ENCODE data around the gene MALT1. TPM values are rescaled to one million over a fixed set of nuclear protein-coding genes. Genes with fewer than 3 reads are reported as not detected.

Gene MALT1
- total RNA-seq, 1 experiment from 2014 or later = 34.0 TPM

- H3K4me3 ChIP-seq (ENCODE audit: low read depth in 2 of 2, low read length in 2 of 2) = no peak overlapping the region
- intact Hi-C loops (cut with micrococcal nuclease; ENCODE audit: unreplicated experiment) (no loop called here), in situ Hi-C loops (cut with HindIII; ENCODE audit: low pct_unique_long_range_greater_than_20kb, low sequenced_read_pairs) (no loop called here)
- H3K9me3 ChIP-seq (ENCODE audit: control insufficient read depth, insufficient read depth, low read depth, low read length) = no peaks in the 10 kb centered on the region
- H3K36me3 ChIP-seq (ENCODE audit: control insufficient read depth, insufficient read depth, low read length) = no peaks in the 10 kb centered on the region
- DNase-seq (ENCODE audit: low read depth, low spot score) (no peak), ATAC-seq (no peak)
- TF ChIP-seq, protein P1, sequence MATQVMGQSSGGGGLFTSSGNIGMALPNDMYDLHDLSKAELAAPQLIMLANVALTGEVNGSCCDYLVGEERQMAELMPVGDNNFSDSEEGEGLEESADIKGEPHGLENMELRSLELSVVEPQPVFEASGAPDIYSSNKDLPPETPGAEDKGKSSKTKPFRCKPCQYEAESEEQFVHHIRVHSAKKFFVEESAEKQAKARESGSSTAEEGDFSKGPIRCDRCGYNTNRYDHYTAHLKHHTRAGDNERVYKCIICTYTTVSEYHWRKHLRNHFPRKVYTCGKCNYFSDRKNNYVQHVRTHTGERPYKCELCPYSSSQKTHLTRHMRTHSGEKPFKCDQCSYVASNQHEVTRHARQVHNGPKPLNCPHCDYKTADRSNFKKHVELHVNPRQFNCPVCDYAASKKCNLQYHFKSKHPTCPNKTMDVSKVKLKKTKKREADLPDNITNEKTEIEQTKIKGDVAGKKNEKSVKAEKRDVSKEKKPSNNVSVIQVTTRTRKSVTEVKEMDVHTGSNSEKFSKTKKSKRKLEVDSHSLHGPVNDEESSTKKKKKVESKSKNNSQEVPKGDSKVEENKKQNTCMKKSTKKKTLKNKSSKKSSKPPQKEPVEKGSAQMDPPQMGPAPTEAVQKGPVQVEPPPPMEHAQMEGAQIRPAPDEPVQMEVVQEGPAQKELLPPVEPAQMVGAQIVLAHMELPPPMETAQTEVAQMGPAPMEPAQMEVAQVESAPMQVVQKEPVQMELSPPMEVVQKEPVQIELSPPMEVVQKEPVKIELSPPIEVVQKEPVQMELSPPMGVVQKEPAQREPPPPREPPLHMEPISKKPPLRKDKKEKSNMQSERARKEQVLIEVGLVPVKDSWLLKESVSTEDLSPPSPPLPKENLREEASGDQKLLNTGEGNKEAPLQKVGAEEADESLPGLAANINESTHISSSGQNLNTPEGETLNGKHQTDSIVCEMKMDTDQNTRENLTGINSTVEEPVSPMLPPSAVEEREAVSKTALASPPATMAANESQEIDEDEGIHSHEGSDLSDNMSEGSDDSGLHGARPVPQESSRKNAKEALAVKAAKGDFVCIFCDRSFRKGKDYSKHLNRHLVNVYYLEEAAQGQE (IDR thresholded peaks at IDR 0.05; ENCODE audit: insufficient read depth in 1 of 2, low read depth in 2 of 2, low read length in 1 of 2) = no peak
- TF ChIP-seq TCF7L2 (IDR thresholded peaks at IDR 0.05; ENCODE audit: low read depth, low read length) (no peak), POLR2AphosphoS5 (IDR thresholded peaks at IDR 0.05; ENCODE audit: low read depth, low read length) (no peak), SIN3A (IDR thresholded peaks at IDR 0.05; ENCODE audit: borderline replicate concordance, insufficient read depth, low read depth, low read length) (no peak)
- TF ChIP-seq, protein P2, sequence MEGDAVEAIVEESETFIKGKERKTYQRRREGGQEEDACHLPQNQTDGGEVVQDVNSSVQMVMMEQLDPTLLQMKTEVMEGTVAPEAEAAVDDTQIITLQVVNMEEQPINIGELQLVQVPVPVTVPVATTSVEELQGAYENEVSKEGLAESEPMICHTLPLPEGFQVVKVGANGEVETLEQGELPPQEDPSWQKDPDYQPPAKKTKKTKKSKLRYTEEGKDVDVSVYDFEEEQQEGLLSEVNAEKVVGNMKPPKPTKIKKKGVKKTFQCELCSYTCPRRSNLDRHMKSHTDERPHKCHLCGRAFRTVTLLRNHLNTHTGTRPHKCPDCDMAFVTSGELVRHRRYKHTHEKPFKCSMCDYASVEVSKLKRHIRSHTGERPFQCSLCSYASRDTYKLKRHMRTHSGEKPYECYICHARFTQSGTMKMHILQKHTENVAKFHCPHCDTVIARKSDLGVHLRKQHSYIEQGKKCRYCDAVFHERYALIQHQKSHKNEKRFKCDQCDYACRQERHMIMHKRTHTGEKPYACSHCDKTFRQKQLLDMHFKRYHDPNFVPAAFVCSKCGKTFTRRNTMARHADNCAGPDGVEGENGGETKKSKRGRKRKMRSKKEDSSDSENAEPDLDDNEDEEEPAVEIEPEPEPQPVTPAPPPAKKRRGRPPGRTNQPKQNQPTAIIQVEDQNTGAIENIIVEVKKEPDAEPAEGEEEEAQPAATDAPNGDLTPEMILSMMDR (IDR thresholded peaks at IDR 0.05) = no peak
- POLR2A ChIA-PET = no interaction called here
- CTCF ChIA-PET = no interaction called here
- H3K27me3 ChIP-seq (ENCODE audit: control insufficient read depth, insufficient read depth, low read length) = no peaks in the 10 kb centered on the region
- H3K27ac ChIP-seq (ENCODE audit: low read length) = no peak overlapping the region
- BruUV-seq (replicated peaks) = no TSS peak
- no peaks in the 10 kb centered on the region for H3K4me1 ChIP-seq (ENCODE audit: control insufficient read depth, insufficient read depth, low read length)
Observed at GRCh38 chr18:58727776-58728500, 56.7 kb downstream of the MALT1 start.

- no peak overlapping the region for H3K27ac ChIP-seq (ENCODE audit: low read length)
- DNase-seq (ENCODE audit: low read depth, low spot score) (no peak), ATAC-seq (no peak)
- POLR2A ChIA-PET = no interaction called here
- in situ Hi-C loops (cut with HindIII; ENCODE audit: low pct_unique_long_range_greater_than_20kb, low sequenced_read_pairs) (no loop called here), intact Hi-C loops (cut with micrococcal nuclease; ENCODE audit: unreplicated experiment) (no loop called here)
- CTCF ChIA-PET = no interaction called here
- no peaks in the 10 kb centered on the region for H3K9me3 ChIP-seq (ENCODE audit: control insufficient read depth, insufficient read depth, low read depth, low read length)
- no peak overlapping the region for H3K4me3 ChIP-seq (ENCODE audit: low read depth in 2 of 2, low read length in 2 of 2)
- H3K4me1 ChIP-seq (ENCODE audit: control insufficient read depth, insufficient read depth, low read length) = no peaks in the 10 kb centered on the region
- BruUV-seq (replicated peaks) = no TSS peak
- H3K27me3 ChIP-seq (ENCODE audit: control insufficient read depth, insufficient read depth, low read length) = no peaks in the 10 kb centered on the region
- TF ChIP-seq TCF7L2 (IDR thresholded peaks at IDR 0.05; ENCODE audit: low read depth, low read length) = no peak
- TF ChIP-seq, protein P1 (IDR thresholded peaks at IDR 0.05; ENCODE audit: insufficient read depth in 1 of 2, low read depth in 2 of 2, low read length in 1 of 2) = no peak
- no peak for TF ChIP-seq POLR2AphosphoS5 (IDR thresholded peaks at IDR 0.05; ENCODE audit: low read depth, low read length)
- no peak for TF ChIP-seq SIN3A (IDR thresholded peaks at IDR 0.05; ENCODE audit: borderline replicate concordance, insufficient read depth, low read depth, low read length)
- TF ChIP-seq, protein P2 (IDR thresholded peaks at IDR 0.05) = no peak
- H3K36me3 ChIP-seq (ENCODE audit: control insufficient read depth, insufficient read depth, low read length) = no peaks in the 10 kb centered on the region
Observed at GRCh38 chr18:58728719-58729118, 57.5 kb downstream of the MALT1 start.
